HG02973 (cell line): Measurements from ENCODE around the gene PARL.

Source experiments
- ATAC-seq: cut with Tn5 transposase; IDR thresholded peaks from one replicate; pipeline ENCODE4 v1.9.1; 2021; ENCODE audit warnings: moderate library complexity; ENCODE audit not compliant: unreplicated experiment

PARL gene

GRCh38 chr3:183854318-183855035, 30.2 kb downstream of the PARL start:
- no peak for ATAC-seq

GRCh38 chr3:183845608-183846288, 38.9 kb downstream of the PARL start:
- ATAC-seq: no peak

GRCh38 chr3:183845090-183845489, 39.6 kb downstream of the PARL start:
- ATAC-seq: no peak

- ATAC-seq: no peak
Observed at GRCh38 chr3:183844606-183845005, 40.1 kb downstream of the PARL start.

- ATAC-seq: no peak
Observed at GRCh38 chr3:183839751-183840150, 44.9 kb downstream of the PARL start.

GRCh38 chr3:183837894-183838293, 46.8 kb downstream of the PARL start:
- ATAC-seq: no peak

- ATAC-seq: no peak
Observed at GRCh38 chr3:183837390-183837789, 47.3 kb downstream of the PARL start.

- no peak for ATAC-seq
Observed at GRCh38 chr3:183833516-183833915, 51.2 kb downstream of the PARL start.

GRCh38 chr3:183830187-183830586, 54.5 kb downstream of the PARL start:
- no peak for ATAC-seq

GRCh38 chr3:183829466-183829865, 55.2 kb downstream of the PARL start:
- ATAC-seq: no peak

GRCh38 chr3:183828538-183828870, 56.2 kb downstream of the PARL start:
- ATAC-seq: no peak

GRCh38 chr3:183827809-183828537, 56.7 kb downstream of the PARL start:
- ATAC-seq: no peak

GRCh38 chr3:183826448-183827250, 58.0 kb downstream of the PARL start:
- no peak for ATAC-seq

- no peak for ATAC-seq
Observed at GRCh38 chr3:183825456-183826161, 59.1 kb downstream of the PARL start, which contains the start of gene MAP6D1. Gene MAP6D1, minus strand, starts transcription at chr3:183825577. Its CDS starts 30 bp downstream, at chr3:183825547.

- ATAC-seq: no peak
Observed at GRCh38 chr3:183824761-183825455, 59.8 kb downstream of the PARL start.

- ATAC-seq: no peak
Observed at GRCh38 chr3:183823963-183824362, 60.7 kb downstream of the PARL start.

GRCh38 chr3:183822631-183823030, 62.0 kb downstream of the PARL start:
- no peak for ATAC-seq

- ATAC-seq: no peak
Observed at GRCh38 chr3:183819831-183820230, 64.8 kb downstream of the PARL start.

GRCh38 chr3:183818706-183819624, 65.7 kb downstream of the PARL start:
- no peak for ATAC-seq
